GM20000 (cell line): ENCODE data around the gene ADCY4.
A peak's percentile ranks its signal among the peaks of the same experiment; 100 is the strongest.

Experiments used
- DNase-seq: peaks from one replicate; pipeline ENCODE4 v3.0.0; 2012; ENCODE audit warnings: low spot score
- CTCF ChIP-seq: IDR thresholded peaks from 2 replicates; pipeline ENCODE4 v1.5.1; 2012; ENCODE audit warnings: mild to moderate bottlenecking, control low read depth; ENCODE audit errors: extremely low read depth, missing control alignments

ADCY4 gene

GRCh38 chr14:24283796-24284460 lies 50.9 kb downstream of the ADCY4 start:
- no peak for TF ChIP-seq CTCF
- no peak for DNase-seq

DNA sequence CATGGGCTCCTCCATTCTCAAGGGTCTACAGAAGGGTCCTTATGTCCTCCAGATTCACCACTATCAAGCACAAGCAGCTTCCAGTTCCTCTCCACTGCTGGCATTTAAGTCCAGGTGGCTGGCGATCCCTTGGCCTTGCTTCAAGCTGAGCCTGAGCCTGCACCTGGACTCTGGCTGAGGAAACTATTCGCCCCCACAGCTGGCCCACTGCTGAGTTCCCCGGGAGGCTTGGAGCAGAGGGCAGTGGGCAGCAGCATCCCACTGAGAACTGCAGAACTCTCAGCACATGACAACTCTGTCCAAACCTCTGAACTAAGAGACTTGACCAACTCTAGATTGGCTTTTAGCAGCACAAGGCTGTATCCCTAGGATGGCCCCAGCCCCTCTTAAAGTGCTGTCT lies 52.1 kb downstream of the ADCY4 start:
- TF ChIP-seq CTCF: no peak
- no peak for DNase-seq

- TF ChIP-seq CTCF: no peak
- DNase-seq: no peak
These were observed 53.2 kb downstream of the ADCY4 start for GRCh38 chr14:24281636-24282035.

DNA sequence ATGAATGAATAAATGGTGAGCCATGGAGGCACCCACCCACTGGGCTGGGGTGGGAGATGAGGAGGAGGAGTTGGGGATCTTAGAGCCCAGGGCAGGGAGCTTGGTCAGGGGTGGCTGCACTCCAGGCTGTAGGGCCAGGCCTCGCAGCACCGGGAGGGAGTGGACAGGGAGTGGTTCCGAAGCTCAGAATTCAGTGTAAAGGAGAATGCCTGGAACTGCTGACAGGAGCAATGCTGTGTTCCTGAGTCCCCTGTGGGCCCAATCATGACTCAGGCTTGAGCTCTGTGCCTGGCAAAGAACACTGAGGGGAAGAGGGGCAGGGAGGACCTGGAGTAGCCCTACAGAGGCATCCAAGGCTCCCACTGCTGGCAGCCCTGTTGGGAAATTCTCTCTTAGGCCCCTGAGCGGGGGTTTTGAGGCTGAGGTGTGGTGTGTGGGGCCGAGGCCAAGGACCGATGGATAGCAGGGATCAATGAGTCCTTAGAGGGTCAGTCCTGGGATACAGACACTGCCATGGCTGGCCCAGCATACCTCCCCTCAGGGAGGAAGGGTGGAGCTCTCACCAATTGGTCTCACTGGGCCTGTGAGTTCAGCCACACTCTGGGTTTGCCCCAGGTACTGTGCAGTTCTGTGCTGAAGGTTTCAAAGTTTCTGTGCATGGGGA lies 53.9 kb downstream of the ADCY4 start:
- no peak for DNase-seq
- no peak for TF ChIP-seq CTCF

DNA sequence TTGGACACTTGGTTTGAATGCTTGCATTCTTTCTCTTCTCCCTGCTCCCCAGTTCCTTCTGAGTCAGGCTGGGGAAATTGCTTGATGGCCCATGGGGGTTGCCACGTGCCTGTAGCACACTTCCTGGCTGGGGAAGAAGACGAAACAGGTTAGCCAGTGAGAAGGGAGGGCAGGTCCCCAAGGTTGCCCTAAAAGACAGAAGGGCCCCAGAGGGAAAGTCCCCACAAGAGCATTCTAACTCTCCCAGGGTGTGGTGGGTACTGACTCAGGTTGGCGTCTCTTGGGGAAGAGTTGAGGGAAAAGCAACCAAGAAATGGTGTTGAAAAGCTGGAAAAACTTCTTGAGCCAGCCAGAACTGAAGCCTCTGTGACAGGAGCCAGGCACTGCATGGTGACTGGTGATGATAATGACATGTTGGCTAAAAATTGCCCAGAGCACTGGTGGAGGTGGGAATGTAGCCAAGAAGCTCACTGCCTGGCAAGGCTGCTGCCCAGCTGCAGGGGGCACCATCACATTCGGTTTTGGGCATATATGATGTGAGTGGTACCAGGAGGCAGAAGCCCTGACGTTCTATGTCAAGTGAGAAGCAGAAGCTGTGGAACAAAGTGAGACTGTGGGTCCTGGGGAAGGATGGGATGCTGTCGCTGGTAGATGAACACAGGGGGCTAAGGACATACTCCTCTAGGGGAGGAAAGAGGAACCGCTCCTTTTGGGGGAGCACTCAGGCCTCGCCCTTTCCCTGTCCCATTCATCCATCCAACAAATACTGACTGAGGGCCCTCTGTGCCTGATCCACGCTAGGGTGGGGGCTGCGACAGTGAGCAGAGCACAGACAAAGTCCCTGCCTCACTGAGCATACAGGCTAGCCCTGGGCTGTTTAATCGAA lies 55.3 kb downstream of the ADCY4 start:
- peak; percentile 8 for TF ChIP-seq CTCF
- DNase-seq: peak; percentile 35

GRCh38 chr14:24278424-24278823 lies 56.4 kb downstream of the ADCY4 start:
- no peak for DNase-seq
- TF ChIP-seq CTCF: no peak
